Measurements from ENCODE around the gene RETREG3.

DNA sequence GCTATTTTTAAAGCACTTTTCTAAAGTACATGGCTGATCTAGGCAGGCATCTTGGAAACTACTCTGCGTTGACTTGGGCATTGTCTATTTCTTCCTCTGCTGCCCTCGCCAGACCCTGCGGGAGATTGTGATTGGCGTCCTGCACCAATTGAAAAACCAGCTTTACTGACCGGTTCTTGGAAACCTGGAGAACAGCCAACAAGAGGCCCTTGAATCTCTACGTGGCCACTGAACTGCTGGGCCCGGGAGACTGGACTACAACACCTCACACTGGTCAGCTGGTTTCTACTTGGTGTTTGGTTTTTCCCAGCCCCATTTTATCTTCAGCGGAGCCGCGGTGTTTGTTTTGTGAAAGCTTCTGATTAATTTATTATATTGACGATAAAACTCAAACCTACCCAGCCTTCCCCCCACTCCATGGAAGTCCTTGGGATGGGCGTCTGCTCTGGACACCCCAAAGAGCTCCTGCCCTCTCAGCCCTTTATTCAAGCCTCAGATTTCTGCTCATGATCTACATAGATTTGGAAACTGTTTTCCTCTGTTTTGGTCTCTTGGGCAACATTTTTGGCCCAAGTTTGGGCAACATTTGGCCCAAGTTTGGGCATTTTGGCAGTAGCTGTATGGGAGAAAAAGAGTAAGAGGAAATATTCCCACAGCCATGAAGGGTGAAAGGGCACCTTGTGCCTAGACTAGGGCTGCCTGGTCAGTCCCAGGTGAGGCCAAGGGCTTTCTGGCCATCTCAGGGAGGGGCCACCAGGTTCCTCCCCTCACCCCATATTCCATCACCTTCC is 37.5 kb downstream of the RETREG3 start:
- TF ChIP-seq, protein P1, sequence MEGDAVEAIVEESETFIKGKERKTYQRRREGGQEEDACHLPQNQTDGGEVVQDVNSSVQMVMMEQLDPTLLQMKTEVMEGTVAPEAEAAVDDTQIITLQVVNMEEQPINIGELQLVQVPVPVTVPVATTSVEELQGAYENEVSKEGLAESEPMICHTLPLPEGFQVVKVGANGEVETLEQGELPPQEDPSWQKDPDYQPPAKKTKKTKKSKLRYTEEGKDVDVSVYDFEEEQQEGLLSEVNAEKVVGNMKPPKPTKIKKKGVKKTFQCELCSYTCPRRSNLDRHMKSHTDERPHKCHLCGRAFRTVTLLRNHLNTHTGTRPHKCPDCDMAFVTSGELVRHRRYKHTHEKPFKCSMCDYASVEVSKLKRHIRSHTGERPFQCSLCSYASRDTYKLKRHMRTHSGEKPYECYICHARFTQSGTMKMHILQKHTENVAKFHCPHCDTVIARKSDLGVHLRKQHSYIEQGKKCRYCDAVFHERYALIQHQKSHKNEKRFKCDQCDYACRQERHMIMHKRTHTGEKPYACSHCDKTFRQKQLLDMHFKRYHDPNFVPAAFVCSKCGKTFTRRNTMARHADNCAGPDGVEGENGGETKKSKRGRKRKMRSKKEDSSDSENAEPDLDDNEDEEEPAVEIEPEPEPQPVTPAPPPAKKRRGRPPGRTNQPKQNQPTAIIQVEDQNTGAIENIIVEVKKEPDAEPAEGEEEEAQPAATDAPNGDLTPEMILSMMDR (IDR thresholded peaks at IDR 0.05), result no peak
- TF ChIP-seq, protein P2, sequence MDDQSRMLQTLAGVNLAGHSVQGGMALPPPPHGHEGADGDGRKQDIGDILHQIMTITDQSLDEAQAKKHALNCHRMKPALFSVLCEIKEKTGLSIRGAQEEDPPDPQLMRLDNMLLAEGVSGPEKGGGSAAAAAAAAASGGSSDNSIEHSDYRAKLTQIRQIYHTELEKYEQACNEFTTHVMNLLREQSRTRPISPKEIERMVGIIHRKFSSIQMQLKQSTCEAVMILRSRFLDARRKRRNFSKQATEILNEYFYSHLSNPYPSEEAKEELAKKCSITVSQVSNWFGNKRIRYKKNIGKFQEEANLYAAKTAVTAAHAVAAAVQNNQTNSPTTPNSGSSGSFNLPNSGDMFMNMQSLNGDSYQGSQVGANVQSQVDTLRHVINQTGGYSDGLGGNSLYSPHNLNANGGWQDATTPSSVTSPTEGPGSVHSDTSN (IDR thresholded peaks at IDR 0.05), result no peak
- TF ChIP-seq TP53 (CRISPR knock-in tag; IDR thresholded peaks at IDR 0.05), result no peak
